ENCODE data around the gene CETP. TPM values are rescaled to one million over a fixed set of nuclear protein-coding genes. Genes with fewer than 3 reads are reported as not detected.
A peak's percentile ranks its signal among the peaks of the same experiment; 100 is the strongest.

Gene CETP
- polyA plus RNA-seq, 1 donor (not counting 4 experiments of a cell fraction or from before 2014, with no cell fraction given), result not detected

- Histone ChIP-seq H3K9me1 (ENCODE audit: control insufficient read depth, extremely low read depth, insufficient read depth, low read length) (no peaks in the 10 kb centered on the region), H2AFZ (ENCODE audit: control insufficient read depth, low read length) (no peak overlapping the region), H3K27ac (ENCODE audit: control insufficient read depth, insufficient read depth, low read length) (peak overlapping the region; percentile 1), H3K36me3 (ENCODE audit: control insufficient read depth in 2 of 2, extremely low read depth in 1 of 2, insufficient read depth in 2 of 2, low read length in 2 of 2) (no peaks in the 10 kb centered on the region), H3K4me1 (ENCODE audit: control insufficient read depth, extremely low read depth, insufficient read depth, low read length) (peaks cover 17% of the 10 kb centered on the region), H3K9me3 (ENCODE audit: control insufficient read depth, low read depth, low read length) (no peaks in the 10 kb centered on the region), H3K9ac (ENCODE audit: control insufficient read depth, extremely low read depth, insufficient read depth, low read length) (no peak overlapping the region), H3K4me3 (ENCODE audit: control insufficient read depth in 2 of 3, extremely low read depth in 1 of 3, insufficient read depth in 2 of 3, low read depth in 1 of 3, low read length in 3 of 3) (no peak overlapping the region), H4K20me1 (ENCODE audit: control insufficient read depth, extremely low read depth, insufficient read depth, low read length) (no peaks in the 10 kb centered on the region), H3K4me2 (ENCODE audit: control insufficient read depth, extremely low read depth, insufficient read depth, low read depth, low read length) (no peak overlapping the region), H3K79me2 (ENCODE audit: control insufficient read depth, insufficient read depth, low read length) (no peaks in the 10 kb centered on the region), H3K27me3 (ENCODE audit: control insufficient read depth, extremely low read depth, insufficient read depth, low read length) (no peaks in the 10 kb centered on the region)
- dilution Hi-C loops (cut with MboI; ENCODE audit: extremely low pct_ligation_motif_present, low sequenced_read_pairs), result no loop called here
- DNase-seq (ENCODE audit: low read depth, low spot score) (no peak), FAIRE-seq (no peak)
- TF ChIP-seq EZH2 (IDR thresholded peaks at IDR 0.05; ENCODE audit: low read length), result no peak
- TF ChIP-seq, protein P1, sequence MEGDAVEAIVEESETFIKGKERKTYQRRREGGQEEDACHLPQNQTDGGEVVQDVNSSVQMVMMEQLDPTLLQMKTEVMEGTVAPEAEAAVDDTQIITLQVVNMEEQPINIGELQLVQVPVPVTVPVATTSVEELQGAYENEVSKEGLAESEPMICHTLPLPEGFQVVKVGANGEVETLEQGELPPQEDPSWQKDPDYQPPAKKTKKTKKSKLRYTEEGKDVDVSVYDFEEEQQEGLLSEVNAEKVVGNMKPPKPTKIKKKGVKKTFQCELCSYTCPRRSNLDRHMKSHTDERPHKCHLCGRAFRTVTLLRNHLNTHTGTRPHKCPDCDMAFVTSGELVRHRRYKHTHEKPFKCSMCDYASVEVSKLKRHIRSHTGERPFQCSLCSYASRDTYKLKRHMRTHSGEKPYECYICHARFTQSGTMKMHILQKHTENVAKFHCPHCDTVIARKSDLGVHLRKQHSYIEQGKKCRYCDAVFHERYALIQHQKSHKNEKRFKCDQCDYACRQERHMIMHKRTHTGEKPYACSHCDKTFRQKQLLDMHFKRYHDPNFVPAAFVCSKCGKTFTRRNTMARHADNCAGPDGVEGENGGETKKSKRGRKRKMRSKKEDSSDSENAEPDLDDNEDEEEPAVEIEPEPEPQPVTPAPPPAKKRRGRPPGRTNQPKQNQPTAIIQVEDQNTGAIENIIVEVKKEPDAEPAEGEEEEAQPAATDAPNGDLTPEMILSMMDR (optimal IDR thresholded peaks at IDR 0.05 in 1 of 3, IDR thresholded peaks at IDR 0.05 in 1 of 3, conservative IDR thresholded peaks at IDR 0.05 in 1 of 3; ENCODE audit: extremely low read depth in 1 of 3, insufficient read depth in 2 of 3, low read length in 3 of 3), result no peak
These were observed 22.9 kb downstream of the CETP start for GRCh38 chr16:56984639-56985038.

- H3K79me2 ChIP-seq (ENCODE audit: control insufficient read depth, insufficient read depth, low read length), result no peaks in the 10 kb centered on the region
- dilution Hi-C loops (cut with MboI; ENCODE audit: extremely low pct_ligation_motif_present, low sequenced_read_pairs), result no loop called here
- H3K27me3 ChIP-seq (ENCODE audit: control insufficient read depth, extremely low read depth, insufficient read depth, low read length), result no peaks in the 10 kb centered on the region
- FAIRE-seq, result peak; percentile 76
- TF ChIP-seq EZH2 (IDR thresholded peaks at IDR 0.05; ENCODE audit: low read length), result no peak
- TF ChIP-seq, protein P1 (optimal IDR thresholded peaks at IDR 0.05 in 1 of 3, IDR thresholded peaks at IDR 0.05 in 1 of 3, conservative IDR thresholded peaks at IDR 0.05 in 1 of 3; ENCODE audit: extremely low read depth in 1 of 3, insufficient read depth in 2 of 3, low read length in 3 of 3), result no peak
- no peaks in the 10 kb centered on the region for H3K9me3 ChIP-seq (ENCODE audit: control insufficient read depth, low read depth, low read length)
- no peaks in the 10 kb centered on the region for H4K20me1 ChIP-seq (ENCODE audit: control insufficient read depth, extremely low read depth, insufficient read depth, low read length)
- H3K9ac ChIP-seq (ENCODE audit: control insufficient read depth, extremely low read depth, insufficient read depth, low read length), result peak overlapping the region; percentile 2
- no peak for DNase-seq (ENCODE audit: low read depth, low spot score)
- H3K9me1 ChIP-seq (ENCODE audit: control insufficient read depth, extremely low read depth, insufficient read depth, low read length), result no peaks in the 10 kb centered on the region
- H2AFZ ChIP-seq (ENCODE audit: control insufficient read depth, low read length), result peak overlapping the region; percentile 41
- H3K36me3 ChIP-seq (ENCODE audit: control insufficient read depth in 2 of 2, extremely low read depth in 1 of 2, insufficient read depth in 2 of 2, low read length in 2 of 2), result no peaks in the 10 kb centered on the region
- H3K4me2 ChIP-seq (ENCODE audit: control insufficient read depth, extremely low read depth, insufficient read depth, low read depth, low read length), result peak overlapping the region; percentile 24
- no peak overlapping the region for H3K4me3 ChIP-seq (ENCODE audit: control insufficient read depth in 2 of 3, extremely low read depth in 1 of 3, insufficient read depth in 2 of 3, low read depth in 1 of 3, low read length in 3 of 3)
- peak overlapping the region; percentile 1 for H3K27ac ChIP-seq (ENCODE audit: control insufficient read depth, insufficient read depth, low read length)
- H3K4me1 ChIP-seq (ENCODE audit: control insufficient read depth, extremely low read depth, insufficient read depth, low read length), result peaks cover 23% of the 10 kb centered on the region
These were observed 23.7 kb downstream of the CETP start for GRCh38 chr16:56985288-56985961.
